Keratinocyte (primary cell): ENCODE data around the gene MVB12B. TPM values are rescaled to one million over a fixed set of nuclear protein-coding genes. Genes with fewer than 3 reads are reported as not detected.

Experiments used
- DNase-seq: peaks from one replicate; pipeline ENCODE4 v3.0.0-alpha.2; 2011; ENCODE audit warnings: low read depth, missing footprints, low spot score
- FAIRE-seq: peaks from 2 replicates; lab custom pipeline; 2011; peaks lifted over from hg19 to GRCh38; lab: Jason Lieb, UNC
- H2AFZ ChIP-seq: 2 replicates; pipeline ENCODE4 v1.6.0; 2012; ENCODE audit warnings: low read length, control low read depth, inconsistent platforms; ENCODE audit not compliant: control insufficient read depth
- H3K27ac ChIP-seq: 2 replicates; pipeline ENCODE4 v1.5.1; 2011; ENCODE audit warnings: low read length; ENCODE audit not compliant: control insufficient read depth, insufficient read depth
- H3K27me3 ChIP-seq: 3 replicates; pipeline ENCODE4 v1.6.0; 2011; ENCODE audit warnings: low read length; ENCODE audit not compliant: control insufficient read depth, insufficient read depth; ENCODE audit errors: extremely low read depth
- H3K36me3 ChIP-seq, 2 experiments: 2 replicates in 1 of 2; 3 replicates in 1 of 2; pipeline ENCODE4 v1.5.1; 2011; ENCODE audit warnings: low read length in 2 of 2, mild to moderate bottlenecking in 1 of 2; ENCODE audit not compliant: control insufficient read depth in 2 of 2, insufficient read depth in 2 of 2; ENCODE audit errors: extremely low read depth in 1 of 2
- H3K4me1 ChIP-seq: 3 replicates; pipeline ENCODE4 v1.5.1; 2011; ENCODE audit warnings: low read length; ENCODE audit not compliant: control insufficient read depth, insufficient read depth; ENCODE audit errors: extremely low read depth
- H3K4me2 ChIP-seq: 3 replicates; pipeline ENCODE4 v1.6.0; 2011; ENCODE audit warnings: low read depth, low read length; ENCODE audit not compliant: control insufficient read depth, insufficient read depth; ENCODE audit errors: extremely low read depth
- H3K4me3 ChIP-seq, 3 experiments: fragments of 200-600 bp in 1 of 3; sonication (generic) in 1 of 3; 2 replicates in 2 of 3; 3 replicates in 1 of 3; pipeline ENCODE4 v1.5.1; 2011 to 2016; ENCODE audit warnings: low read length in 3 of 3, mild to moderate bottlenecking in 3 of 3, control low read depth in 2 of 3, inconsistent platforms in 1 of 3, low read depth in 1 of 3, mixed read lengths in 1 of 3, mixed run types in 1 of 3, moderate library complexity in 1 of 3; ENCODE audit not compliant: control insufficient read depth in 2 of 3, insufficient read depth in 2 of 3; ENCODE audit errors: extremely low read depth in 1 of 3
- H3K79me2 ChIP-seq: 2 replicates; pipeline ENCODE4 v1.6.0; 2012; ENCODE audit warnings: low read length; ENCODE audit not compliant: control insufficient read depth, insufficient read depth
- H3K9ac ChIP-seq: 3 replicates; pipeline ENCODE4 v1.6.0; 2011; ENCODE audit warnings: low read length; ENCODE audit not compliant: control insufficient read depth, insufficient read depth; ENCODE audit errors: extremely low read depth
- H3K9me1 ChIP-seq: 3 replicates; pipeline ENCODE4 v1.6.0; 2011; ENCODE audit warnings: low read length; ENCODE audit not compliant: control insufficient read depth, insufficient read depth; ENCODE audit errors: extremely low read depth
- H3K9me3 ChIP-seq: 2 replicates; pipeline ENCODE4 v1.5.1; 2012; ENCODE audit warnings: low read depth, low read length; ENCODE audit not compliant: control insufficient read depth
- H4K20me1 ChIP-seq: 3 replicates; pipeline ENCODE4 v1.6.0; 2011; ENCODE audit warnings: low read length; ENCODE audit not compliant: control insufficient read depth, insufficient read depth; ENCODE audit errors: extremely low read depth
- EZH2 ChIP-seq: IDR thresholded peaks from one replicate; pipeline ENCODE4 v1.6.1; 2012; ENCODE audit warnings: inconsistent platforms, mild to moderate bottlenecking, low read length, moderate library complexity
- dilution Hi-C: fragments of 300-500 bp; cut with MboI; formaldehyde crosslinking; loops from one replicate; pipeline ENCODE4 v1.7.0; 2020; ENCODE audit warnings: low sequenced_read_pairs; ENCODE audit not compliant: extremely low pct_ligation_motif_present
- polyA plus RNA-seq, 5 experiments: library from polyadenylated mRNA; depleted of rRNA in 3 of 5; stranded (reverse) in 3 of 5; stranded (forward) in 1 of 5; unstranded in 1 of 5; fragments of >200 nt; gene quantifications; 1 replicate in 1 of 5; 2 replicates in 3 of 5; 3 replicates in 1 of 5; pipeline versions ENCODE4 v1.2.1 to v1.2.3, GENCODE V29; 2011 to 2012; ENCODE audit warnings: missing spikeins in 2 of 5, low read depth in 1 of 5, low replicate concordance in 1 of 5
- TF ChIP-seq, protein P1 (sequence below), 3 experiments: IDR thresholded peaks in 1 of 3; conservative IDR thresholded peaks in 1 of 3; optimal IDR thresholded peaks in 1 of 3; 2 replicates in 2 of 3; 3 replicates in 1 of 3; pipeline versions ENCODE3 to v1.5.1; 2011; ENCODE audit warnings: low read length in 3 of 3, mild to moderate bottlenecking in 3 of 3, moderate library complexity in 2 of 3, control low read depth in 1 of 3, inconsistent platforms in 1 of 3; ENCODE audit not compliant: insufficient read depth in 2 of 3; ENCODE audit errors: extremely low read depth in 1 of 3

Gene MVB12B
- polyA plus RNA-seq, 1 donor (not counting 4 experiments of a cell fraction or from before 2014, with no cell fraction given) = 1.2 TPM

DNA sequence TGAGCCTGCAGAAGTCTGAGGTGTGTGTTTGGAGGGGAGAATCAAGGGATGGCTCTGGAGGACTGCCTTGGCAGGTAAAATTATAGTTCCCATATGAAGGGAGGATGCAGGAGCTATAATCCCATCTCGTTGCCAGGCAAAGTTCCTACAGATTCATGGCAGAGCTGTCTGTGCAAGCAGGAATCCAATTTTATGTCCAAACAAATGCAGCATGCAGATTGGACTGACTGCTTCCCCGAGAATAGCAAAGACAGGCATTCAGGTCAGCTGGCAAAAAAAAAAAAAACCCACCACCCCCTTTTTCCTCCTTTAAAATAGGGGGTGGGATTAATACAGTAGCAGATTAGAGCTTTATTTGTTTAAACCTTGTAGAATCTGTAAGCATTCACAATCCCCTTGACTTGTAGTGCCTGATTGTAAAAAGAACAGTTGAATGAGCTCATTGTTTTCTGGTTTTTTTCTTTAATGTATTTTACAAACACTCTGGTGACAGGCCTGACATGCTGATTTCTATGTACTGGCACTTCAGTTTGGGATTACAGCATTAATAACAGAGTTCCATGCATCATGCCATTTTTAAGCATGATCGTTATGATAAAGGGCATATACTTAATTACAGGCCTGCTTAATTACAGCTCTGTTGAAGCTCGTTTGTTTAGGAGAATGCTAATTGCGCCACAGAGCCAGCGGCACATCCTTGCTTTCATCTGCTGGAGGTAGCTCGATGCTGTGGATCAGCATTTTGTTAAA, 145.7 kb downstream of the MVB12B start:
- H3K4me3 ChIP-seq = no peak overlapping the region
- H3K27me3 ChIP-seq = no peaks in the 10 kb centered on the region
- DNase-seq (no peak), FAIRE-seq (no peak)
- no peak overlapping the region for H2AFZ ChIP-seq
- no peak overlapping the region for H3K9ac ChIP-seq
- H3K4me1 ChIP-seq = no peaks in the 10 kb centered on the region
- H3K27ac ChIP-seq = no peak overlapping the region
- H3K9me1 ChIP-seq = no peaks in the 10 kb centered on the region
- H3K9me3 ChIP-seq = no peaks in the 10 kb centered on the region
- H3K4me2 ChIP-seq = no peak overlapping the region
- TF ChIP-seq EZH2 = no peak
- TF ChIP-seq, protein P1, sequence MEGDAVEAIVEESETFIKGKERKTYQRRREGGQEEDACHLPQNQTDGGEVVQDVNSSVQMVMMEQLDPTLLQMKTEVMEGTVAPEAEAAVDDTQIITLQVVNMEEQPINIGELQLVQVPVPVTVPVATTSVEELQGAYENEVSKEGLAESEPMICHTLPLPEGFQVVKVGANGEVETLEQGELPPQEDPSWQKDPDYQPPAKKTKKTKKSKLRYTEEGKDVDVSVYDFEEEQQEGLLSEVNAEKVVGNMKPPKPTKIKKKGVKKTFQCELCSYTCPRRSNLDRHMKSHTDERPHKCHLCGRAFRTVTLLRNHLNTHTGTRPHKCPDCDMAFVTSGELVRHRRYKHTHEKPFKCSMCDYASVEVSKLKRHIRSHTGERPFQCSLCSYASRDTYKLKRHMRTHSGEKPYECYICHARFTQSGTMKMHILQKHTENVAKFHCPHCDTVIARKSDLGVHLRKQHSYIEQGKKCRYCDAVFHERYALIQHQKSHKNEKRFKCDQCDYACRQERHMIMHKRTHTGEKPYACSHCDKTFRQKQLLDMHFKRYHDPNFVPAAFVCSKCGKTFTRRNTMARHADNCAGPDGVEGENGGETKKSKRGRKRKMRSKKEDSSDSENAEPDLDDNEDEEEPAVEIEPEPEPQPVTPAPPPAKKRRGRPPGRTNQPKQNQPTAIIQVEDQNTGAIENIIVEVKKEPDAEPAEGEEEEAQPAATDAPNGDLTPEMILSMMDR (optimal IDR thresholded peaks at IDR 0.05 in 1 of 3, IDR thresholded peaks at IDR 0.05 in 1 of 3, conservative IDR thresholded peaks at IDR 0.05 in 1 of 3; ENCODE audit: extremely low read depth in 1 of 3, insufficient read depth in 2 of 3, low read length in 3 of 3) = no peak
- no peaks in the 10 kb centered on the region for H4K20me1 ChIP-seq
- H3K79me2 ChIP-seq = no peaks in the 10 kb centered on the region
- no peaks in the 10 kb centered on the region for H3K36me3 ChIP-seq
- dilution Hi-C loops = no loop called here

GRCh38 chr9:126472948-126473298, 146.3 kb downstream of the MVB12B start:
- H3K27ac ChIP-seq = no peak overlapping the region
- dilution Hi-C loops = no loop called here

More at GRCh38 chr9:126472948-126473298, 146.3 kb downstream of the MVB12B start:
- Histone ChIP-seq H3K9ac (no peak overlapping the region), H3K9me3 (no peaks in the 10 kb centered on the region), H2AFZ (no peak overlapping the region), H3K4me1 (no peaks in the 10 kb centered on the region), H3K9me1 (no peaks in the 10 kb centered on the region), H3K4me2 (no peak overlapping the region), H3K4me3 (no peak overlapping the region), H3K27me3 (no peaks in the 10 kb centered on the region), H3K36me3 (no peaks in the 10 kb centered on the region), H3K79me2 (no peaks in the 10 kb centered on the region), H4K20me1 (no peaks in the 10 kb centered on the region)
- no peak for FAIRE-seq
- no peak for DNase-seq
- TF ChIP-seq EZH2 = no peak
- TF ChIP-seq, protein P1 (optimal IDR thresholded peaks at IDR 0.05 in 1 of 3, IDR thresholded peaks at IDR 0.05 in 1 of 3, conservative IDR thresholded peaks at IDR 0.05 in 1 of 3; ENCODE audit: extremely low read depth in 1 of 3, insufficient read depth in 2 of 3, low read length in 3 of 3) = no peak
